Smooth muscle cell (in vitro differentiated cells): ENCODE data around the gene BTBD1. TPM values are rescaled to one million over a fixed set of nuclear protein-coding genes. Genes with fewer than 3 reads are reported as not detected.

Experiments used
- DNase-seq: peaks from one replicate; lab custom pipeline; 2025; ENCODE audit not compliant: unreplicated experiment; lab: John Stamatoyannopoulos, UW
- H2AFZ ChIP-seq: fragments of 200-600 bp; sonication (generic); 2 replicates; pipeline ENCODE4 v1.6.0; 2016; ENCODE audit warnings: antibody characterized with exemption, low read depth, mild to moderate bottlenecking
- H3F3A ChIP-seq: fragments of 200-600 bp; sonication (generic); 2 replicates; pipeline ENCODE4 v1.6.0; 2017; ENCODE audit warnings: antibody characterized with exemption, low read depth
- H3K27ac ChIP-seq: fragments of 200-600 bp; sonication (generic); 2 replicates; pipeline ENCODE4 v1.5.1; 2016; ENCODE audit warnings: low read depth, mild to moderate bottlenecking
- H3K27me3 ChIP-seq: fragments of 200-600 bp; sonication (generic); 2 replicates; pipeline ENCODE4 v1.6.1; 2016; ENCODE audit warnings: low read depth, mild to moderate bottlenecking
- H3K36me3 ChIP-seq: fragments of 200-600 bp; sonication (generic); 2 replicates; pipeline ENCODE4 v1.5.1; 2016; ENCODE audit warnings: low read depth
- H3K4me1 ChIP-seq: fragments of 200-600 bp; sonication (generic); 2 replicates; pipeline ENCODE4 v1.5.1; 2016; ENCODE audit warnings: low read depth
- H3K4me2 ChIP-seq: fragments of 200-600 bp; sonication (generic); 2 replicates; pipeline ENCODE4 v1.6.0; 2016; ENCODE audit warnings: mild to moderate bottlenecking
- H3K4me3 ChIP-seq: fragments of 200-600 bp; sonication (generic); 2 replicates; pipeline ENCODE4 v1.5.1; 2016; ENCODE audit warnings: mild to moderate bottlenecking
- H3K79me2 ChIP-seq: fragments of 200-600 bp; sonication (generic); 2 replicates; pipeline ENCODE4 v1.6.0; 2016; ENCODE audit warnings: low read depth, mild to moderate bottlenecking
- H3K9ac ChIP-seq: fragments of 200-600 bp; sonication (generic); 2 replicates; pipeline ENCODE4 v1.6.0; 2016; ENCODE audit warnings: low read depth
- H3K9me3 ChIP-seq: fragments of 200-600 bp; sonication (generic); replicated peaks from 2 replicates; pipeline ENCODE4 v1.5.1; 2016; ENCODE audit warnings: low read depth
- H4K20me1 ChIP-seq: fragments of 200-600 bp; sonication (generic); 2 replicates; pipeline ENCODE4 v1.6.0; 2016; ENCODE audit warnings: low read depth
- CTCF ChIP-seq: fragments of 200-600 bp; sonication (generic); IDR thresholded peaks from 2 replicates; pipeline ENCODE4 v1.5.1; 2017; ENCODE audit warnings: borderline replicate concordance, mild to moderate bottlenecking, antibody characterized with exemption; ENCODE audit not compliant: insufficient read depth, poor library complexity, severe bottlenecking
- WGBS: methylation state at CpG from one replicate; pipeline ENCODE4 v1.1.7; 2016; ENCODE audit warnings: low lambda C conversion rate; 5-methylcytosine and 5-hydroxymethylcytosine counted together
- polyA plus RNA-seq: library from polyadenylated mRNA; unstranded; fragments of >200 nt; fragmentation: Nextera tagmentation; extraction: Ambion mirVana; gene quantifications from 2 replicates; pipeline ENCODE4 v1.2.1, GENCODE V29; 2016
- total RNA-seq: library from RNA; depleted of rRNA; stranded (reverse); fragments of >200 nt; gene quantifications from 2 replicates; pipeline ENCODE4 v1.2.3, GENCODE V29; 2014

BTBD1 gene
- total and polyA plus RNA-seq, 2 experiments from 2014 or later: 43.2 to 75.2 TPM

GRCh38 chr15:83105440-83105839 is 38.4 kb upstream of the BTBD1 start:
- no peak overlapping the region for H3K9ac ChIP-seq
- H3K4me3 ChIP-seq: no peak overlapping the region
- H3K36me3 ChIP-seq: no peaks in the 10 kb centered on the region
- peaks cover 88% of the 10 kb centered on the region for H3K27me3 ChIP-seq
- 93% methylated on average over 1 of the region's 1 CpG for WGBS
- no peaks in the 10 kb centered on the region for H3K9me3 ChIP-seq
- H3K4me1 ChIP-seq: peaks cover 4% of the 10 kb centered on the region
- no peak overlapping the region for H2AFZ ChIP-seq
- no peak overlapping the region for H3K4me2 ChIP-seq
- no peaks in the 10 kb centered on the region for H3K79me2 ChIP-seq
- H3K27ac ChIP-seq: no peak overlapping the region
- no peak for TF ChIP-seq CTCF
- H4K20me1 ChIP-seq: no peaks in the 10 kb centered on the region
- no peak for DNase-seq
- no peaks in the 10 kb centered on the region for H3F3A ChIP-seq

DNA sequence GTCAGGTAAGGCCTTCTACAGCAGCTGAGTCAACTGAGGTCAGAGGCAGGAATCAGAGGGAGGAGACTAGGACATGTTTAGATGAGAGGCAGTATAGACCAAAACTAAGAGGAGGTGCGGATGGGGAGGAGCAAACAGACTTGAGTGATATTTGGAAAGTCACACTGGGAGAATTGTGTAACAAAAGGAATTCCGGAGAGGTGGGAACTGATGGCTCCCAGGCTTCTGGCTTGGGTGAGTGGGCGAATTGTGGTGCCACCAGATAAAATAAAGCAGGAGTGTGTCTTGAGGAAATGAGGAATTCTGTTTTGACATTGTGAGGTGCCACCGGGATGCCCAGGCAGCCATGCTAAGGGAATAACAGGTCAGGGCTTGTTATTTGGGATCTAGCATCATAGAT is 37.1 kb upstream of the BTBD1 start:
- no peak overlapping the region for H3K4me2 ChIP-seq
- no peak overlapping the region for H3K9ac ChIP-seq
- H3K79me2 ChIP-seq: no peaks in the 10 kb centered on the region
- H3K27me3 ChIP-seq: peaks cover 88% of the 10 kb centered on the region
- no peak overlapping the region for H3K4me3 ChIP-seq
- H2AFZ ChIP-seq: no peak overlapping the region
- WGBS: 90% methylated on average over 4 of the region's 4 CpGs
- H3F3A ChIP-seq: no peaks in the 10 kb centered on the region
- no peaks in the 10 kb centered on the region for H4K20me1 ChIP-seq
- no peaks in the 10 kb centered on the region for H3K9me3 ChIP-seq
- no peak for TF ChIP-seq CTCF
- H3K27ac ChIP-seq: no peak overlapping the region
- H3K4me1 ChIP-seq: peaks cover 4% of the 10 kb centered on the region
- no peak for DNase-seq
- H3K36me3 ChIP-seq: no peaks in the 10 kb centered on the region

GRCh38 chr15:83102346-83102745 is 35.3 kb upstream of the BTBD1 start:
- Histone ChIP-seq H3K4me2 (no peak overlapping the region), H3K27ac (no peak overlapping the region), H3K4me3 (no peak overlapping the region), H3F3A (no peaks in the 10 kb centered on the region), H3K27me3 (peaks cover 88% of the 10 kb centered on the region), H3K36me3 (no peaks in the 10 kb centered on the region), H3K9me3 (no peaks in the 10 kb centered on the region), H2AFZ (no peak overlapping the region), H4K20me1 (no peaks in the 10 kb centered on the region), H3K9ac (no peak overlapping the region), H3K4me1 (no peaks in the 10 kb centered on the region), H3K79me2 (no peaks in the 10 kb centered on the region)
- DNase-seq: no peak
- TF ChIP-seq CTCF: no peak
- 88% methylated on average over 2 of the region's 2 CpGs for WGBS

- Histone ChIP-seq H3K9me3 (no peaks in the 10 kb centered on the region), H3K27me3 (peaks cover 90% of the 10 kb centered on the region), H2AFZ (no peak overlapping the region), H3F3A (no peaks in the 10 kb centered on the region), H3K9ac (no peak overlapping the region), H4K20me1 (no peaks in the 10 kb centered on the region), H3K27ac (no peak overlapping the region), H3K4me2 (no peak overlapping the region), H3K36me3 (no peaks in the 10 kb centered on the region), H3K79me2 (no peaks in the 10 kb centered on the region), H3K4me1 (no peaks in the 10 kb centered on the region), H3K4me3 (no peak overlapping the region)
- no peak for TF ChIP-seq CTCF
- no peak for DNase-seq
- 88% methylated on average over 2 of the region's 2 CpGs for WGBS
Measured at GRCh38 chr15:83100097-83100646, 33.1 kb upstream of the BTBD1 start.
